Occipital lobe (tissue), 2 donors: Measurements from ENCODE around the gene PYGM. TPM values are rescaled to one million over a fixed set of nuclear protein-coding genes. Genes with fewer than 3 reads are reported as not detected.
A peak's percentile ranks its signal among the peaks of the same experiment; 100 is the strongest.

ENCODE experiments used
- DNase-seq: peaks from one replicate; lab custom pipeline; 2025; lab: John Stamatoyannopoulos, UW
- total RNA-seq: library from RNA; depleted of rRNA; stranded (reverse); fragments of >200 nt; gene quantifications from one replicate; pipeline ENCODE4 v1.2.3, GENCODE V29; 2014

Gene PYGM
- total RNA-seq, 1 donor from 2014 or later, result 1.2 TPM

DNA sequence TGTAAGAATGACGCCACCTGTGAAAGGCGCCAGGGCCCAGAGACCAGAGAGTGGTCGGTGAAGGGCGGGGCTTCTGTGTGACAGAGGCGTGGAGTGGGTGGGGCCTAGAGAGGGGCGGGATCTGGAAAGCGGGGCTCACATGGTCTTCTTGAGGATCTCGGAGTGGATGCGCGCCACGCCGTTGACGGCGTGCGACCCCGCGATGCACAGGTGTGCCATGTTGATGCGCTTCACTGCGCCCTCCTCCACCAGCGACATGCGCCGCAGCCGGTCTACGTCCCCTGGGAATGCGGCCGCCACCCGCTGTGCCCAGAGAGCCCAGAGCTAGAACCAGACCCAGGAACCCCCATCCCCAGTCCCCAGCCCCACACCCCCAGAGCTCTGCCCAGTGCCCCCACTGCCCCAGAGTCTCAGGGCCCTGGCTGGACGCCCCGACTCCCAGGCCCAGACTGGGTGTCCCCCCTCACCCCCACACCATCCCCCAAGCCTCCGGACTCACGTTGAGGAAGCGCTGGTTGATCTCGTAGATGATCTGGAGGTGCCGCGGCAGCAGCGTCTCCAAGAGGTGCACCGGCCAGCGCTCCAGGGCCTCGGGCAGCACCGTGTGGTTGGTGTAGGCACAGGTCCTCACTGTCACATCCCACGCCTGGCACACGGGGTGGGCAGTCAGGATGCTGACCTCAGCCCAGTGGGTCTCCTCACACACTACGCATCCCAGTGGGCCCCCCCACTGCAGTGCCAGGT lies 6.2 kb downstream of the PYGM start:
- no peak for DNase-seq

DNA sequence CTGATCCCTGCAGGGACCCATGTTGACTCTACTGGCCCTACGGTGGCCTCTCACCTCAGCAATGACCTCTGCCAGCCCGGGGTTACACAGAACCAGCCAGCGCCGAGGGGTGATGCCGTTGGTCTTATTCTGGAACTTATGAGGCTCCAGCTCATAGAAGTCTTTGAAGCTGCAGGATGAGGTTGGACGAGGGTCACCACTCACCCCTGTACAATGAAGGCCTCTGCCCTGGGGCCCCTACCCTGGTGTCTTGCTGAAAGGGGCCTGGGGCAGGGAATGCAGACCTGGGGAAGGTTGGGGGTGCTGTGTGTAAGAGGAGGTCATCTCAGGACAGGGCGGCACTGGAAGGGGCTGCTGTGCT lies 6.8 kb downstream of the PYGM start:
- DNase-seq, result no peak

DNA sequence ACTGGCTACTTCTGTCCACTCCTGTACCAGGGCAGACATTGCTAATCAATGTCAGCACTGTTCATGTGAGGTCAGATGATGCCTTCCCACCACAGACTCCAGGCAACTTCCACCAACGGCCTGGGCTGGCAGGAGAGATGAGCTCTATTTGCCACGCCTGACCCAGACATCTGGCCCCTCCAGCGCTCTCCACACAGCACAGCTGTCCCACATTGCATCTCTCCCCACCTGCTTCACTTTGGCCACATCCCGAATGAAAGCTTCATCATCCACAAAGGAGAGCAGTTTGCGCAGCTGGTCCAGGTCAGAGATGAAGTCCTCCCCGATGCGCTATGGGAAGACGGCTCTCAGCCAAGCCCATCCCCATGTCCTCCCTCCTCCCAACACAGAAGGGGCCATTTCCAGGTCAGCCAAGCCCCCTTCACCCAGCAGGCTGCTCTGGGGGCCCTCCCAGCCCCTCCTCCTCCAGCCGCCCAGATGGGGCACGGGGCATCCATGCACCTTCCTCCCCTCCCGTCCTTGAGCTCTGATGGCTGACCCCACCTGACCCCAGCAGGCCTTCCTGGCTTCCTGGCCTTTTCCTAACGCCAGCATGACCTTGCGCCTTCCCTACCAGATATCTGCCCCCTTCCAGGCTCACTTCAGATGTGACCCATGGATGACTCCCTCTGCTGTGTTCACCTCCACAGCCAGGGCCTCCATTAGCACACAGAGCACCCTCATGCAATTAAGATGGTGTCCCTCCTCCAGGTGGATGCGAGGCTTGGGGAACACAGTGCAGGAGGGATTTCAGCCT lies 7.4 kb downstream of the PYGM start:
- no peak for DNase-seq

DNA sequence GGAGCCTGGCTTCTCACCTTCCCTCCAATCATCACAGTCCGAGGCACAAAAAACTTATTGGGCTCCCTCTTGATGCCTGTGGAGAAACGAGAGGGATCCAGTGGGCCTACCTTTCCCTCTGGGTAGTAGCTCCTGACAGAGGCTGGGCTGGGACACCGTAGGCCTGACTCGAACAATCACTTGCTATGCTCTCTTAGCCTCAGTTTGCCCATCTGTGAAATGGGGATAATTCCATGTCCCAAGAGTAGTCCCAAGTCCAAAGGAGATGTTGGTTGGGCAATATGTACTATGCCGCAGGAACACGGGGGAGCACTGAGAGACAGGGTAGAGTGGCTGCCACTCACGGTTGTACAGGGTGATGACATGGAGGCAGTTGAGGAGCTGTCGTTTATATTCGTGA lies 8.2 kb downstream of the PYGM start:
- no peak for DNase-seq

DNA sequence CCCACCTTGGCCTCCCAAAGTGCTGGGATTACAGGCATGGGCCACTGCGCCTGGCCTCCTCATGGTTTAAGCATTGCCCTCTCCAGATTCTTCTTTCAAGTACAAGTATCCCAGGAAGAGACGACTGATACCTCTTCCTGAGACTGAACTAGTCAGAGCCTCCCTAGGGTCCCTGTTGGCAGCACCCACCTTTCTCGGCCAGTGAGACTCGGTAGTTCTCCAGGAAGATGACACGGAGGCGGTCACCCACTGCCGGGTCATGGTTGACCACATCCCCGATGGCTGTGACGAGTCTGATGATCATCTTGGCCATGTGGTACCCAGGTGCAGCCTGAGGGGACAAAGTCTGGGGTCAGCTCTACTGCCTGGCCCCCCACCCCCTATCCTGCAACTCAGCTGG lies 8.6 kb downstream of the PYGM start:
- no peak for DNase-seq

DNA sequence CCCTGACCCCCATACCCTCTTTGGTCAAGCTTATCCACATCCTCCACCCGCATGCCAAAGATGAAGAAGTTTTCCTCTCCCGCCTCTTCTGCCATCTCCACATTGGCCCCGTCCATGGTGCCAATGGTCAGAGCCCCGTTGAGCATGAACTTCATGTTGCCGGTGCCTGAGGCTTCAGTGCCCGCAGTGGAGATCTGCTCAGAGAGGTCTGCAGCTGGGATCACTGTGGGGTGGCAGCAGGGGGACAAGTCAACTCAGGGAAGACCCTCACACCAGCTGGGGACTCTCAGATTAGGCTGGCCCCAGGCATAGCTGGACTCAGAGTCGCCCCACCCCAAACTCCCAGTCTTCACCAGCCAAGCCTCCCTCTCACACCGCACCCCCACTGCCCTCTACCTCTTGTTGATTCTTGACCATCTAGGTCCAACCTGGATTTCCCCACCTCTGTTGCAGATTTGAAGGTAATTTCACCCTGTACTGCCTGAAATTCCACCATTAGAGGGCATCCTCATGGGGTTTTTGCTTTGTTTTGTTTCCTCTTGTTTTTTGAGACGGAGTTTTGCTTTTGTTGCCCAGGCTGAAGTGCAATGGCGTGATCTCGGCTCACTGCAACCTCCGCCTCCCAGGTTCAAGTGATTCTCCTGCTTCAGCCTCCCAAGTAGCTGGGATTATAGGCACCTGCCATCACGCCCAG lies 9.3 kb downstream of the PYGM start:
- DNase-seq, result no peak

DNA sequence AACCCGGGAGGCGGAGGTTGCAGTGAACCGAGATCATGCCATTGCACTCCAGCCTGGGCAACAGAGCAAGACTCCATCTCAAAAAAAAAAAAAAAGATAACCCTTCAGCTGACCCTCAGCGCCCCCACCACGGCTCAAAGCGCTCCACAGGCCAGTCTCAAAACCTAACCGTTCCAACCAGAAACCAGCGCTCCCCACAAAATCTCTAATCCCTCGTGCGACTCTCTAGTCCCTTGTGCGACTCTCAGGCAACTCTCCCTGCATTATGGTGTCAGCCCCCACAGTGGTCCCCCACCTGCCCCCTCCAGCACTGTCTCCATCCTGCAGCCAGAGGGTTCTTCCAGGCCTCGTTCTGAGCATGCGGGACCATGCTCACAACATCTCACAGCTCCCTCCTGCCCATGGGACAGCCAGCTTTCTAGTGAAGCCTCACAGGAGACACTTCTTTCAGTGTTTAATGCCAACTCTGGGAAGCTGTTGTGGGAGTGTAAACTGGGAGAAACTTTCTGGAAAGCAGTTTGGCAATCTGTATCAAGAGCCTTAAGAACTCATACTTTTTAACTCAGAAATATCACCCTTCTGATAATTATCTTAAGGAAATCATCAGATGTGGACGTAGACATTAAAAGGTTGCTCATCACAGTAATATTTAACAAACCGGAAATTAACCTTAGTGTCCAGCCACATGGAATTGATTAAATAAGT lies 11.7 kb downstream of the PYGM start:
- no peak for DNase-seq

DNA sequence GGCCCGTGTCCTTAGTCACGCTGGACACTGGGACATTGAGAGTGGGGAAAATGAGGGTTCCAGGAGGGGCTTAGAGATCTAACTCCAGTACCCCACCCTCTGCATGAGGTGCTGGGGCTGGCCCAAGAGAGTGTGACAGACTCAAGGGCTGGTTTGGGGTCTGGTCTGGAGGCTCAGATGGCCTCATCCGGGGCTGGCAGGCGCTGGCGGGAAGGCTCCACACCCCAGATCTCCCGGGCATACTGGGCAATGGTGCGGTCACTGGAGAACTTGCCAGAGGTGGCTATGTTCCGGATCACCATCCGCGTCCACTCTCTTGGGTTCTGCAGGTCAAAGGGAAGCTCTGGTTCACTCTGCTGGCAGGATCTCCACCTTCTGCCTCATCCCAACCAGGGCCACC lies 13.3 kb downstream of the PYGM start:
- no peak for DNase-seq

DNA sequence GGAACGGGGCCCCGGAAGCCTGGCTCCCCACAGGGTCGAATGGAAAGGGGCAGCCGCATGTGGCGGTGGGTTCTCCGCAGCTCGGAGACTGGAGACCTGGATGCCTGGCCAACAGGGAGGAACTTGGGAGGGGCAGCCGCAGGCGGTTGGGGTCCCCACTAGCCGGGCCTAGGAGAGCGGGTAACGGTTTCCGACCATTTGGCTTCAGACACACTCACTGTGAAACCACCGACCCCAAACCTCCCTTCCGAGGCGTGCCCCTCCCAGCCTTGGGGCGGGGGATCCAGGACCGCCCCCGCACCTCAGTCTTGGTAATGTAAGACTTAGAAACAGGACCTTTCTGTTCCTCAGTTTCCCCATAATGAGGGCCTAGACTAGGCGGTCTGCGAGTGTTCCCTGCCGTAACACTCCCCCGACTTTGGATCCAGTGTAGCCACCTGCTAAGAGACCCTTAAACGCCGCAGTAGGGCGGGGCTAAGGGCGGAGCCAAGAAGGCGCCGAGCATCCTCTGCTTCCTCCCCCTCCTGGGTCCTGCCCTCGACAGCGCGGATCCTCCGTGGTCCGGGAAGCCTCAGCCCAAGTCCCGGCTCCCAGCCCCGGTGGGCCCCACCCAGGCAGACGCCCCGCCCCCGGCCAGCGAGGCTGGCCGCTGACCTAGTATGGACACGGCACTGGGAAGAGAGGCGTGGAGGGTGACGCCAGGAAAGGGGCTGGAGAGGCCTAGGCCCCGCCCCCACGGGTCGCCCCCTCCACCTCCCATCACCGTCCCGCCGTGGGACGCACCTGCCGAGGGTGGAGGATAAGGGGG lies 14.0 kb downstream of the PYGM start:
- DNase-seq, result no peak

DNA sequence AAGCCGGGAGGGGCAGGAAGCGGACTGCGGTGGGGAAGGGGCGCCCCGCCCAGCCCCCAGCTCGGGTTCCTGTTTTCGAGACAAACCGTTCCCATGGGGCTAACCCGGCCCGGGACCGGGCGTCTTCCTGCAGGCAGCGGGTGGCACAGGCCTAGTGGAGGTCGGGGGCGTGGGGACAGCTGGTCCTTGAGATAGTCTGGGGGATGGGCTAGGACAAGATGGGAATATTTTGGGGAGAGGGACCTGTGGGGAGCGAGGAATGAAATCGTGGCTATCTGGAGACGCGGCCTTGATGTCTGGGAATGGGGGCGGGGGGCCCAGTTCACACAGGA lies 14.6 kb downstream of the PYGM start:
- no peak for DNase-seq

DNA sequence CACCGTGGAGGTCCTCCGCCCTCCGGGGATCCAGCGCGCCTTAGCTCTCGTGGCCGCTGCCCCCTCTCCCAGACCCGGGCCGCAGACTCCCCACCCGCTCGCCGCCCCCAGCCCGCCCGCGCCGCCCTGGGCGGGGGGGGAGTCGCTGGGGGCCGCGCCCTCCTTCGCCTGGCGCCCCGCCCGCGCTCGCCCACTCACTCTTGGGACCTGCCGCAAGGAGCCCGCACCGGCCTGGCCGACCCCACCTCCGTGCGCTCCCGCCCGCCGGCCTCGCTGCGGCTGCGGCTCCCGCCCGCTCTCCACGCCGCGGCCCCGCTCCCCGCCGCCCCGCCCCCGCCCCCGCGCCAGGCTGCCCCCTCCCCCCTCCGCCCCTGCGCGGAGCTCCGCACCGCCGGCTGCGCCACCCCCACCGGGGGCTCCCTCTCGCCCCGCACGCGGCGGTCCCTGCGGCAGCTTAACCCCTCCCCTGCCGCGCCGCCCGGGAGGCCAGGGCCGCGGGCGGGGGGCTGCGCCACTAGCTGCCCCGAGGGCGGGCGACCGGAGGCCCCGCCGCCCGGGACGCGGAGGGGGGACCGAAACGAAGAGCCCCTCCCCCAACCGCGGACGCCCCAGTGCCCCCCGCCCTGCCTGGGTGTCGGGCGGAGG lies 15.1 kb downstream of the PYGM start:
- DNase-seq, result no peak

DNA sequence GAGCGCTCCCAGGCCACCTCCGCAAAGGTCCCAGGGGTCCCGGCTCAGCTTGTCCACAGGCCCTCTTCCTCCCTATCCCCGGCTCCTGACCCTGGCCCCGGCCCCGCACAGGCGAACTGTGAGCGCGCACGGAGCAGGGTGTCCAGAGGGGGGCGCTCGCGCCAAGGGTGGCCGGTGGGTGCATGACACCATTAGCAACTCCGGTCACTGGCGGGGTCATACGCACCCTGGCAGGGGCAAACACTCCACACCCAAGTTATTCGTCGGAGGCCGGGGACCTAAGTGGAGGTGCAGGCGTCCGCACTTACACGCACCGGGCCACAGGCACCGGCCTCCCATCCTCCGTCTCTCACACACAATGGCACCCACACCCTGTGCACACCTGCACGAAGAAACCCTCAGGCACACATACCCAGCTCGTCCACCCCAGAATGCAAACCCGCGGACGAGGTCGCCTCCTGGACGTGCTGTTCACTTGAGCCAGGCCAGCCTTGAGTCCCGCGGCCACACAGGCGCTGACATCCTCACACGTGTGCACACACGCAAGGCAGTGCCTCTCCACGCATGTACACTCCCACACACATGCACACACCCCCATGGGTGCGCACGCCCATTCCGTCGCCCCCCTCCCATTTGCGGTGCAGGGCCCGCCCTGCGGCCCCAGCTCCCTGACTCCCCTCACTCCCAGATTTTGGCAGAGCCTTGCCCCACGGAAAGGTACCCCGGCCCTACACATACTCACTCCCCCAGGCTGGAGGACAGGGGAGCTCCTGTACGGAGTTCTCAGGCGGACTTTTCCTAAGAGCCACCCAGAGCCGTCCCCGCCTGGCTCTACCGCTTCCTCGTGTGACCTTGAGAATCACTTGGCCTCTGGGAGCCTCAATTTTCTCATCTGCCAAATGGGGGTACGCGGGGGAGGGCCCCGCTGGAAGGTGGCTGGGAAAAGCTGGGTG lies 15.9 kb downstream of the PYGM start, which contains the start of gene RASGRP2:
Gene RASGRP2, minus strand, starts transcription at position 552 of the 953 bp plus-strand sequence. CDS start 1,276 bp downstream, outside the sequence.
- DNase-seq, result no peak

DNA sequence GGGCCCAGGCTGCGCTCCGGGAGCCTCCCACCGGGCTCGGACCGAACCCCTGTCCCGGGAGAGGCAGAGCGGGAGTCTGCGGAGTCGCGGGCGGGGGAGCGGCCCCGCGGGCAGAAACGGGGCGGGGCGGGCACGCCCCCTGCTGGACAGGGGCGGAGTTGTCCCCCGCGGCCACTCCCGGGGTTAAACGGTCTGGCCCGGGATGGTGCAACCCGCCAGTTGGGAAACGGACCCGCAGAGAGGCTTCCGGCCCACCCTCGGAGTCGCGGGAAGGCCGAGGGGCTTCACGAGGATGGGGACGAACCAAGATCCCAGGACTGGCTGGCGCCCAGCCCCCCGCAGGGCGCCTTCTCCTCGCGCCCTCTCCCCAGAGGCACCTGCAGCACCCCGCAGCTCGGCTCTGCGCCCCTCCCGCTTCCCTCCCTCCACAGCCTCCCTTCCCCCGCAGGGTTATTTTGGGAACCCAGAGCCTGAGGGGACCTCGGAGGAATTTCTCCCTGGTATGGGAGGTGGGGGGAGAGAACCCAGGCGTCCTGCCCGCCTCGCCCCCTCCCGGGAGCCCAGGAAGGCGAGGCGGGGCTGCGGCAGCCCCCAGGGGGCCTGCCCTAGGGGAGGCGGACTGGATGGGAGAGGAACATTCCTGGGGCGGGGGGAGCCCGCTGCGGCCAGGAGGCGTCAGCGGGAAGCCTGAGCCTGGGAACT lies 16.7 kb downstream of the PYGM start:
- DNase-seq, result peak; percentile 25

DNA sequence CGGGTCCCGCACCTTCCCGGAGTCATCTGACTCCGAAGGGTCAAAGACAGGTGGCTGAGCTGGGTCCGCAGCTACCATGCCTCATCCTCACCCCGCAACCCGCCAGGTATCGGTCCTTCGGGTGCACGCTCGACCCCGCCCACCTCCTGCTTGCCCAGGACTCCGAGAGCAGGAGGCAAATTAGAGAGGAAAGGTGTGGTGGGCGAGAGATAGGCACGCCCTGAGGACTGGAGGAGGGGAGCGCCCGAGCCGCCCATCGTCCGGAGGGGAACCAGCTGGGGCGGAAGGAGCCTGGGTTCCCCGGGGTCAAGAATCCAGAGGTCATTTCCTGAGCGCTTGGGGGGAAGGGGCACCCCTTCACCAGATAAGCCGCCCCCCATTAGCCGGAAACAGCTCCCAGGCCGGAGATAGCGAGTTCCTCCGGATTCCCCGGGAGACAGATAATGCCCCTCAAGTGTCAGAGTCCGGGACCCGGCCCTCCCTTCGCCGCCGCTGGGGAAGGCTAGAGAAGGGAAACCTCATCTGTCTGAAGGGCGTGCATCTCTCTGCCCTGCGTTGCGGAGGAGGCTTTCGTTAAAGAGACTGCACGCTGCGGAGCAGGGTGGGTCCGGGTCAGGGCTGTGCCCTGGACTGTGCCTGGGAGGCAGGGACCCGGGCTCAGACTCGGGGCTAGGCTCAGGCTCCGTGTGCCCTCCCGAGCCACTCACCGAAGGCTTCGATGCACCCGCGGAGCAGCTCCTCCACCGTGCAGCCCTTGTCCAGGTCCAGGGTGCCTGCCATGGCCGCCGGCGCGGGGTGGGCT lies 17.5 kb downstream of the PYGM start:
- no peak for DNase-seq

DNA sequence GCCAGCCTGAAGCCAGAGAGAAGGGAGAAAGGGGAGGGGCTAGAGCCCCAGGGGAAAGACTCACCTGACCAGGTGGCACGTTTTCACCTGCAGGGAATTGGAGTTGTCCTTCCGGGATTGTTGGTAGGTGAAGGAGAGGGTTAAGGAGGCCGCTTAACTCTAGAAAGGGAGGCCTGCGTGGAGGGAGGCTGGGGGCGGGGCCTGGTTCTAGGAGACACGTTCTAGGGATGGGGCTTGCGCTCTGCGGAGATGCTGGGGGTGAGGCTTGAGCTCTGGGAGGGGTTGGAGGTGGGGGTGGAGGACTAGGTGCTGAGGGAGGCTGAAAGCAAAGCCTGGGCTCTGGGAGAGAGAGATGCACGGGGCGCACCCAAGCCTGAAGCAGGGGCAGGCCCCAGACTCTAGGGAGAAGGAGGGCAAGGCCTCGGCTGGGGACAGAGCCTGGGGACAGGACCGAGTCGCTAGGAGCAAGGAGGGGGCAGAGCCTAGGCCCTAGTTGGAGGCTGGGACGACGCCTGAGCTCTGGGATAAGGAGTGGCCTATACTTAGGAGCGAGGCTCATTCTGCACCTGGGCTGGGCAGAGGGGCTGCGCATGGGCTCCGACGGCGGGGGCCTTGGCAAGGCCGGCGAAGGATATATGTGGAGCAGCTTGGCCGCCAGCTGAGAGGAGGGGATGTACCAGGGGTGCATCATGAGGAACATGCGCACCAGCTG lies 18.2 kb downstream of the PYGM start:
- no peak for DNase-seq

DNA sequence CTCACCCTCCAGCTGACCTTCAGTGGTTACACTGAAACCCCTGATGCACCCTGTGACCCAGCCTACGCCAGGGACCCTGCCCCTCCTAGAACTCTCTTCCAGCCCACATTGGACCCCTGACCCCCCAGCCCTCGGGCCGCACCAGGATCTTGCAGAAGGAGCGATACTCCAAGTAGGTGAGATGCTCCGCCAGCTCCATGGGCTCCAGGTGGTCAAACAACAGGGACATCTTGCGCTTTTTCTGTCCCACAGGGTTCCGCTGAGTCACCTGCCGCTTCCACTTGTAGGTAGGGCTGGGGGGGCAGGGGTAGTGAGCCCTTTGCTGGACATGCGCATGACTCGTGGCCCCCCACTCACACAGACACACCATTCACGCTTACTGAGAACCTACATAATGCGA lies 19.9 kb downstream of the PYGM start:
- DNase-seq, result no peak

DNA sequence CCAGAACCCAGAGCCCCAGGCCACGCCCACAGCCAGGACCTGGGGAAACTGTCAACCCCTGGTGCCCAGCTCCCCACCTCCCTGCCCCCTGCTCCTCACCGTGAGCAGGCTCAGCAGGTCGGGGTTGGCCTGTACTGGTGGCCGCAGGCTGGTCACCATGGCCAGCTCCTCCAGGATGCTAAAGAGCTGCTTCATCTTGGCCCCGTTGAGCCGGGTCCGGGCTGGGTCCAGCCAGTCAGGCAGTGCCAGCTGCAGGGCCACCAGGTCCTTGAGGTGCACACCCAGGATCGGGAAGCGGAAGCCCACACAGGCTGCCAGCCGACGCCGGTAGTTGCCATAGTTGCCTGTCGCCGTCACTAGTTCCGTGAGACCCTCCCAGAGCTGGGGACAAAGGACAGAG lies 23.1 kb downstream of the PYGM start:
- no peak for DNase-seq
